Activated CD8-positive, alpha-beta T cell treated with anti-CD3 and anti-CD28 coated beads, Interleukin-2, amount 10 ng/mL, durations not matched to agents 7 days and 5 days (primary cell): ENCODE measurements around the gene PGLYRP2. TPM values are rescaled to one million over a fixed set of nuclear protein-coding genes. Genes with fewer than 3 reads are reported as not detected.

Experiments
- ATAC-seq: fragments of 150-1000 bp; cut with Tn5 transposase; one replicate; pipeline ENCODE4 v1.10.0; 2021; ENCODE audit warnings: moderate library complexity
- CTCF ChIA-PET: fragments of 350-600 bp; sonication (Branson Sonifier 250); formaldehyde crosslinking; loops from one replicate; lab custom pipeline; 2021; ENCODE audit warnings: antibody characterized with exemption; lab: Charles Lee
- POLR2A ChIA-PET: fragments of 350-600 bp; sonication (Branson Sonifier 250); formaldehyde crosslinking; loops from one replicate; lab custom pipeline; 2021; ENCODE audit warnings: antibody characterized with exemption; lab: Charles Lee
- DNase-seq: peaks from one replicate; pipeline ENCODE4 v3.0.0-alpha.2; 2020
- H3K27ac Mint-ChIP-seq: one replicate; pipeline ENCODE4 v1.8.0; 2021; ENCODE audit warnings: mild to moderate bottlenecking, mixed read lengths
- H3K27me3 Mint-ChIP-seq: one replicate; pipeline ENCODE4 v1.8.0; 2021; ENCODE audit warnings: low read depth, mixed read lengths
- H3K36me3 Mint-ChIP-seq: one replicate; pipeline ENCODE4 v1.8.0; 2021; ENCODE audit warnings: low read depth, mixed read lengths
- H3K4me1 Mint-ChIP-seq: one replicate; pipeline ENCODE4 v1.8.0; 2021; ENCODE audit warnings: low read depth, mixed read lengths
- H3K4me3 Mint-ChIP-seq: one replicate; pipeline ENCODE4 v1.8.0; 2021; ENCODE audit warnings: mild to moderate bottlenecking, mixed read lengths
- H3K9me3 Mint-ChIP-seq: one replicate; pipeline ENCODE4 v1.8.0; 2022; ENCODE audit warnings: mixed read lengths; ENCODE audit not compliant: insufficient read depth
- total RNA-seq, 2 experiments: library from RNA; stranded (reverse); gene quantifications; one replicate each; pipeline ENCODE4 v1.2.3, GENCODE V29; 2021

The PGLYRP2 gene
- total RNA-seq, 2 experiments from 2014 or later: not detected

- peaks cover 19% of the 10 kb centered on the region for H3K4me1 Mint-ChIP-seq
- no peak for DNase-seq
- ChIA-PET POLR2A (no interaction called here), CTCF (no interaction called here)
- no peak for ATAC-seq
- H3K27ac Mint-ChIP-seq: no peak overlapping the region
- H3K4me3 Mint-ChIP-seq: no peak overlapping the region
- H3K9me3 Mint-ChIP-seq: no peaks in the 10 kb centered on the region
- no peaks in the 10 kb centered on the region for H3K27me3 Mint-ChIP-seq
- peaks cover 60% of the 10 kb centered on the region for H3K36me3 Mint-ChIP-seq
Measured at GRCh38 chr19:15427350-15427700, 52.0 kb downstream of the PGLYRP2 start.

GRCh38 chr19:15426485-15427349, 52.6 kb downstream of the PGLYRP2 start:
- CTCF ChIA-PET: no interaction called here
- peaks cover 63% of the 10 kb centered on the region for H3K36me3 Mint-ChIP-seq
- H3K4me3 Mint-ChIP-seq: no peak overlapping the region
- ATAC-seq (no peak), DNase-seq (no peak)
- H3K4me1 Mint-ChIP-seq: peaks cover 16% of the 10 kb centered on the region
- POLR2A ChIA-PET: no interaction called here
- no peaks in the 10 kb centered on the region for H3K9me3 Mint-ChIP-seq
- no peak overlapping the region for H3K27ac Mint-ChIP-seq
- H3K27me3 Mint-ChIP-seq: no peaks in the 10 kb centered on the region

GRCh38 chr19:15425321-15425950, 53.9 kb downstream of the PGLYRP2 start:
- H3K36me3 Mint-ChIP-seq: peaks cover 58% of the 10 kb centered on the region
- no peaks in the 10 kb centered on the region for H3K9me3 Mint-ChIP-seq
- H3K27me3 Mint-ChIP-seq: no peaks in the 10 kb centered on the region
- H3K4me1 Mint-ChIP-seq: peaks cover 5% of the 10 kb centered on the region
- no peak overlapping the region for H3K27ac Mint-ChIP-seq
- no peak for DNase-seq
- POLR2A ChIA-PET: no interaction called here
- CTCF ChIA-PET: no interaction called here
- H3K4me3 Mint-ChIP-seq: no peak overlapping the region
- no peak for ATAC-seq

- Mint-ChIP-seq H3K4me1 (peaks cover 6% of the 10 kb centered on the region), H3K36me3 (peaks cover 55% of the 10 kb centered on the region), H3K9me3 (no peaks in the 10 kb centered on the region), H3K27me3 (no peaks in the 10 kb centered on the region), H3K4me3 (no peak overlapping the region), H3K27ac (no peak overlapping the region)
- ChIA-PET CTCF (no interaction called here), POLR2A (interaction anchor here (0.8 kb wide), 1 partner anchor 8 kb away, joined by 3 read pairs; no protein-coding TSS in a partner anchor)
- ATAC-seq (no peak), DNase-seq (no peak)
Measured at GRCh38 chr19:15424692-15425272, 54.5 kb downstream of the PGLYRP2 start.

GRCh38 chr19:15424121-15424520, 55.2 kb downstream of the PGLYRP2 start:
- DNase-seq (no peak), ATAC-seq (no peak)
- Mint-ChIP-seq H3K4me3 (no peak overlapping the region), H3K27me3 (no peaks in the 10 kb centered on the region), H3K9me3 (no peaks in the 10 kb centered on the region), H3K36me3 (peaks cover 55% of the 10 kb centered on the region), H3K4me1 (peaks cover 13% of the 10 kb centered on the region), H3K27ac (no peak overlapping the region)
- ChIA-PET CTCF (no interaction called here), POLR2A (interaction anchor here (0.8 kb wide), 1 partner anchor 9 kb away, joined by 3 read pairs; no protein-coding TSS in a partner anchor)

GRCh38 chr19:15423130-15423529, 56.2 kb downstream of the PGLYRP2 start:
- ChIA-PET POLR2A (no interaction called here), CTCF (interaction anchor here (8.6 kb wide), 1 partner anchor 131 kb away, joined by 259 read pairs; no protein-coding TSS in a partner anchor)
- Mint-ChIP-seq H3K4me1 (peaks cover 14% of the 10 kb centered on the region), H3K4me3 (no peak overlapping the region), H3K27ac (no peak overlapping the region), H3K36me3 (peaks cover 55% of the 10 kb centered on the region), H3K27me3 (no peaks in the 10 kb centered on the region), H3K9me3 (no peaks in the 10 kb centered on the region)
- no peak for ATAC-seq
- DNase-seq: no peak

GRCh38 chr19:15422296-15423075, 56.8 kb downstream of the PGLYRP2 start:
- H3K4me1 Mint-ChIP-seq: peaks cover 20% of the 10 kb centered on the region
- H3K36me3 Mint-ChIP-seq: peaks cover 52% of the 10 kb centered on the region
- no peak for DNase-seq
- ChIA-PET POLR2A (interaction anchor here (0.6 kb wide), 1 partner anchor 13 kb away, joined by 3 read pairs; no protein-coding TSS in a partner anchor), CTCF (interaction anchor here (0.9 to 8.6 kb wide), 3 partner anchors 8 to 132 kb away, joined by 3 to 259 read pairs (median 3); no protein-coding TSS in a partner anchor)
- H3K9me3 Mint-ChIP-seq: no peaks in the 10 kb centered on the region
- no peaks in the 10 kb centered on the region for H3K27me3 Mint-ChIP-seq
- no peak for ATAC-seq
- no peak overlapping the region for H3K27ac Mint-ChIP-seq
- no peak overlapping the region for H3K4me3 Mint-ChIP-seq

- ATAC-seq (no peak), DNase-seq (no peak)
- Mint-ChIP-seq H3K4me1 (peaks cover 27% of the 10 kb centered on the region), H3K9me3 (no peaks in the 10 kb centered on the region), H3K36me3 (peaks cover 49% of the 10 kb centered on the region), H3K4me3 (no peak overlapping the region), H3K27me3 (no peaks in the 10 kb centered on the region), H3K27ac (no peak overlapping the region)
- ChIA-PET POLR2A (interaction anchor here (0.9 kb wide), 1 partner anchor 11 kb away, joined by 3 read pairs; no protein-coding TSS in a partner anchor), CTCF (interaction anchor here (0.9 to 8.6 kb wide), 6 partner anchors 9 to 132 kb away, joined by 3 to 259 read pairs (median 38); partner anchors contain the start of gene AKAP8)
Measured at GRCh38 chr19:15421721-15422260, 57.5 kb downstream of the PGLYRP2 start.

- Mint-ChIP-seq H3K9me3 (no peaks in the 10 kb centered on the region), H3K4me3 (no peak overlapping the region), H3K27ac (no peak overlapping the region), H3K4me1 (peaks cover 33% of the 10 kb centered on the region), H3K27me3 (no peaks in the 10 kb centered on the region), H3K36me3 (peaks cover 49% of the 10 kb centered on the region)
- ChIA-PET CTCF (interaction anchor here (0.9 to 8.6 kb wide), 9 partner anchors 9 to 133 kb away, joined by 3 to 259 read pairs (median 39); partner anchors contain the start of gene AKAP8), POLR2A (interaction anchor here (0.9 kb wide), 1 partner anchor 12 kb away, joined by 3 read pairs; no protein-coding TSS in a partner anchor)
- DNase-seq (no peak), ATAC-seq (no peak)
Measured at GRCh38 chr19:15421136-15421695, 58.1 kb downstream of the PGLYRP2 start.

GRCh38 chr19:15419413-15420025, 59.8 kb downstream of the PGLYRP2 start:
- Mint-ChIP-seq H3K4me3 (peak overlapping the region; percentile 99), H3K9me3 (no peaks in the 10 kb centered on the region), H3K27ac (peak overlapping the region; percentile 99), H3K36me3 (peaks cover 47% of the 10 kb centered on the region), H3K4me1 (peaks cover 41% of the 10 kb centered on the region), H3K27me3 (no peaks in the 10 kb centered on the region)
- POLR2A ChIA-PET: interaction anchor here (0.8 to 5.0 kb wide), 24 partner anchors 10 to 141 kb away, joined by 3 to 44 read pairs (median 7); partner anchors contain the start of genes AKAP8, RASAL3 and WIZ
- CTCF ChIA-PET: interaction anchor here (0.7 to 8.6 kb wide), 43 partner anchors 10 to 1306 kb away, joined by 3 to 259 read pairs (median 5); partner anchors contain the start of genes AKAP8, BRD4, FAM32A and PGLYRP2
- no peak for DNase-seq
- ATAC-seq: no peak
